Esophagus muscularis mucosa (tissue), 4 donors: ENCODE measurements around the gene ATF7IP2. TPM values are rescaled to one million over a fixed set of nuclear protein-coding genes. Genes with fewer than 3 reads are reported as not detected.

Source experiments
- DNase-seq: peaks from one replicate; pipeline ENCODE4 v3.0.0-alpha.2; 2017; ENCODE audit errors: extremely low spot score
- H3K27ac ChIP-seq, 4 donors: fragments of 200-600 bp; sonication (generic); replicated peaks in 1 of 4; 1 replicate in 3 of 4; 2 replicates in 1 of 4; pipeline ENCODE4 v1.5.1; 2016 to 2019; ENCODE audit warnings: mild to moderate bottlenecking in 1 of 4
- H3K27me3 ChIP-seq, 4 donors: fragments of 200-600 bp; sonication (generic); one replicate each; pipeline versions ENCODE4 v1.5.1 to v1.6.0; 2016 to 2019
- H3K36me3 ChIP-seq, 4 donors: fragments of 200-600 bp; sonication (generic); one replicate each; pipeline ENCODE4 v1.5.1; 2016 to 2019
- H3K4me1 ChIP-seq, 4 donors: fragments of 200-600 bp; sonication (generic); one replicate each; pipeline ENCODE4 v1.5.1; 2016 to 2019
- H3K4me3 ChIP-seq, 4 donors: fragments of 200-600 bp; sonication (generic); 1 replicate in 2 of 4; 2 replicates in 2 of 4; pipeline ENCODE4 v1.5.1; 2016 to 2019; ENCODE audit warnings: mild to moderate bottlenecking in 4 of 4, moderate library complexity in 1 of 4
- H3K9me3 ChIP-seq, 4 donors: fragments of 200-600 bp; sonication (generic); 1 replicate in 3 of 4; 2 replicates in 1 of 4; pipeline ENCODE4 v1.5.1; 2016 to 2019
- CTCF ChIP-seq, 3 experiments: fragments of 200-600 bp in 2 of 3; fragments of 450-650 bp in 1 of 3; sonication (generic) in 2 of 3; IDR thresholded peaks; one replicate each; pipeline ENCODE4 v1.5.1; 2017 to 2019; ENCODE audit warnings: antibody characterized with exemption in 3 of 3, mild to moderate bottlenecking in 2 of 3, moderate library complexity in 1 of 3
- EP300 ChIP-seq: sonication (generic); formaldehyde crosslinking; IDR thresholded peaks from one replicate; pipeline ENCODE4 v1.6.1; 2017; ENCODE audit warnings: antibody characterized with exemption
- POLR2A ChIP-seq: fragments of 450-650 bp; IDR thresholded peaks from one replicate; pipeline ENCODE4 v1.6.1; 2017; ENCODE audit warnings: antibody characterized with exemption, moderate library complexity, mild to moderate bottlenecking, low read depth
- POLR2AphosphoS5 ChIP-seq, 2 donors: sonication (generic); formaldehyde crosslinking; IDR thresholded peaks; one replicate each; pipeline ENCODE4 v1.6.1; 2017; ENCODE audit warnings: antibody characterized with exemption in 2 of 2
- WGBS: methylation state at CpG from one replicate; pipeline ENCODE4 v1.1.5; 2018; 5-methylcytosine and 5-hydroxymethylcytosine counted together
- intact Hi-C: fragments of 100-400 bp; cut with DNase I; formaldehyde crosslinking; loops from one replicate; pipeline ENCODE4 v1.15.1; 2023
- total RNA-seq, 4 donors: library from RNA; depleted of rRNA; stranded (reverse); fragments of >200 nt; gene quantifications; one replicate each; pipeline versions ENCODE4 v1.1.0 to v1.2.1, GENCODE V29; 2016

The ATF7IP2 gene
- total RNA-seq, 4 donors from 2014 or later, result 4.1 to 8.3 (median 6.3) TPM

GRCh38 chr16:10387188-10387617, 1.3 kb downstream of the ATF7IP2 start:
- WGBS, result 83% methylated on average over 5 of the region's 5 CpGs
- Histone ChIP-seq H3K9me3 (no peaks in the 10 kb centered on the region), H3K4me1 (peaks cover 4 to 14% (median 9%) of the 10 kb centered on the region in 4 donors), H3K27me3 (no peaks in the 10 kb centered on the region), H3K36me3 (no peaks in the 10 kb centered on the region), H3K4me3 (peak overlapping the region in 3 of 4 donors; percentile 58 to 74 (median 61)), H3K27ac (no peak overlapping the region)
- intact Hi-C loops, result no loop called here
- no peak for TF ChIP-seq EP300
- no peak for TF ChIP-seq CTCF (IDR thresholded peaks at IDR 0.05)
- DNase-seq, result no peak

GRCh38 chr16:10388988-10389387, 3.1 kb downstream of the ATF7IP2 start:
- Histone ChIP-seq H3K4me3 (no peak overlapping the region), H3K9me3 (no peaks in the 10 kb centered on the region), H3K4me1 (peaks cover 4 to 14% (median 9%) of the 10 kb centered on the region in 4 donors), H3K27me3 (no peaks in the 10 kb centered on the region), H3K36me3 (no peaks in the 10 kb centered on the region), H3K27ac (no peak overlapping the region)
- intact Hi-C loops, result no loop called here
- no peak for DNase-seq
- 72% methylated on average over 5 of the region's 5 CpGs for WGBS
- TF ChIP-seq POLR2AphosphoS5 (IDR thresholded peaks at IDR 0.05), result no peak
- no peak for TF ChIP-seq POLR2A
- no peak for TF ChIP-seq EP300
- TF ChIP-seq CTCF (IDR thresholded peaks at IDR 0.05), result no peak

GRCh38 chr16:10390330-10390729, 4.5 kb downstream of the ATF7IP2 start:
- Histone ChIP-seq H3K27ac (no peak overlapping the region), H3K36me3 (no peaks in the 10 kb centered on the region), H3K4me3 (no peak overlapping the region), H3K9me3 (no peaks in the 10 kb centered on the region), H3K27me3 (no peaks in the 10 kb centered on the region), H3K4me1 (peaks cover 4 to 14% (median 9%) of the 10 kb centered on the region in 4 donors)
- no peak for DNase-seq
- intact Hi-C loops, result no loop called here
- no peak for TF ChIP-seq EP300
- TF ChIP-seq CTCF (IDR thresholded peaks at IDR 0.05), result no peak
- no peak for TF ChIP-seq POLR2A
- no peak for TF ChIP-seq POLR2AphosphoS5 (IDR thresholded peaks at IDR 0.05)

- no peaks in the 10 kb centered on the region for H3K9me3 ChIP-seq
- TF ChIP-seq POLR2A, result no peak
- TF ChIP-seq EP300, result no peak
- TF ChIP-seq CTCF (IDR thresholded peaks at IDR 0.05), result no peak
- no peak for TF ChIP-seq POLR2AphosphoS5 (IDR thresholded peaks at IDR 0.05)
- no peaks in the 10 kb centered on the region for H3K36me3 ChIP-seq
- no peak for DNase-seq
- no peak overlapping the region for H3K4me3 ChIP-seq
- no peaks in the 10 kb centered on the region for H3K27me3 ChIP-seq
- intact Hi-C loops, result no loop called here
- H3K27ac ChIP-seq, result no peak overlapping the region
- peaks cover 4 to 14% (median 9%) of the 10 kb centered on the region in 4 donors for H3K4me1 ChIP-seq
- 95% methylated on average over 5 of the region's 5 CpGs for WGBS
Observed at GRCh38 chr16:10390867-10391266, 5.0 kb downstream of the ATF7IP2 start.

GRCh38 chr16:10391339-10391738, 5.5 kb downstream of the ATF7IP2 start:
- 95% methylated on average over 3 of the region's 3 CpGs for WGBS
- Histone ChIP-seq H3K9me3 (peaks cover 0 to 2% (median 0%) of the 10 kb centered on the region in 4 donors), H3K4me3 (no peak overlapping the region), H3K4me1 (peaks cover 4 to 14% (median 9%) of the 10 kb centered on the region in 4 donors), H3K27ac (no peak overlapping the region), H3K27me3 (no peaks in the 10 kb centered on the region), H3K36me3 (no peaks in the 10 kb centered on the region)
- DNase-seq, result no peak
- TF ChIP-seq POLR2A, result no peak
- TF ChIP-seq EP300, result no peak
- TF ChIP-seq CTCF (IDR thresholded peaks at IDR 0.05), result no peak
- TF ChIP-seq POLR2AphosphoS5 (IDR thresholded peaks at IDR 0.05), result no peak
- intact Hi-C loops, result no loop called here
